Memory B cell (primary cell): ENCODE results near the gene NOP56.
"Not testable (repeated sequence)": the region's sequence is repeated elsewhere in the genome, so short reads cannot be mapped to it uniquely, and the experiment has no call there.

ENCODE experiments used
- ATAC-seq: fragments of 150-1000 bp; cut with Tn5 transposase; 2 replicates; pipeline ENCODE4 v1.10.0; 2021; ENCODE audit warnings: low read depth, mild to moderate bottlenecking, moderate library complexity
- DNase-seq, 2 donors: peaks; one replicate each; pipeline ENCODE4 v3.0.0; 2022; ENCODE audit warnings: low spot score in 2 of 2
- H3K27ac Mint-ChIP-seq: one replicate; pipeline ENCODE4 v1.8.0; 2022; ENCODE audit warnings: mild to moderate bottlenecking, moderate library complexity, mixed read lengths
- H3K27me3 Mint-ChIP-seq: one replicate; pipeline ENCODE4 v1.8.0; 2022; ENCODE audit warnings: mixed read lengths
- H3K36me3 Mint-ChIP-seq: one replicate; pipeline ENCODE4 v1.8.0; 2022; ENCODE audit warnings: mild to moderate bottlenecking, mixed read lengths
- H3K4me1 Mint-ChIP-seq: one replicate; pipeline ENCODE4 v1.8.0; 2022; ENCODE audit warnings: mixed read lengths
- H3K4me3 Mint-ChIP-seq: one replicate; pipeline ENCODE4 v1.8.0; 2022; ENCODE audit warnings: mild to moderate bottlenecking, moderate library complexity, mixed read lengths
- H3K9me3 Mint-ChIP-seq: one replicate; pipeline ENCODE4 v1.8.0; 2022; ENCODE audit warnings: mixed read lengths

The NOP56 gene

GRCh38 chr20:2684817-2685216 is 32.4 kb downstream of the NOP56 start:
- H3K36me3 Mint-ChIP-seq, H3K27ac Mint-ChIP-seq, H3K9me3 Mint-ChIP-seq, DNase-seq, H3K4me3 Mint-ChIP-seq: not testable (repeated sequence)
- Mint-ChIP-seq H3K4me1 (peaks cover 11% of the 10 kb centered on the region), H3K27me3 (peaks cover 11% of the 10 kb centered on the region)
- ATAC-seq: peak; percentile 41

GRCh38 chr20:2687514-2687913 is 35.1 kb downstream of the NOP56 start:
- H3K4me1 Mint-ChIP-seq: peaks cover 20% of the 10 kb centered on the region
- ATAC-seq (no peak), DNase-seq (no peak)
- no peaks in the 10 kb centered on the region for H3K36me3 Mint-ChIP-seq
- H3K27ac Mint-ChIP-seq: no peak overlapping the region
- no peaks in the 10 kb centered on the region for H3K9me3 Mint-ChIP-seq
- peaks cover 18% of the 10 kb centered on the region for H3K27me3 Mint-ChIP-seq
- H3K4me3 Mint-ChIP-seq: no peak overlapping the region

DNA sequence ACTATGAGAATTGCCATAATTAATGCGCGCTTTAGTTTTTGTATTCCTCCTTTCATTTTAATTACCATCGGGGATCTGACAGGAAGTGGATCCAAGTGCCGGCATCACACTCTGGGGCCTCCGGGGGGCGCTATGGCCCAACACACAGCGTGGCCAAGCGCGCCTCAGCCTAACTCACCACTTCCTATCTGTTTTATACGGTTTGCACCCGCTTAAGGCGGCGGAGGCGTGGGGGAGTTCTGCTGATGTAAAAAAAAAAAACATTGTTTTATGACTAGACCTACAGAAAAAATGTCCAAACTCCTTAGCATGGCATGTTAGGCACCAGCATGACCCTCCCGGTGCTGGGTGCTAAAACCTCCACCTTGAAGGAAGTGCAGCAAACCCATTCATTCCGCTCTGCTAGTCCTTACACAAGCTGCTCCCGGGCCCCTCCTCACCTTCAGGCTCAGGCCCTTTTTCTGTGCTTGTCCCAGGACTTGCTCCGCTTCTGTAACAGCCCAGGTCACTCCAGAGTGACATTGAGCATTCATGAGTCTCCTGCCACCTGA is 35.7 kb downstream of the NOP56 start:
- H3K27ac Mint-ChIP-seq: no peak overlapping the region
- H3K9me3 Mint-ChIP-seq: no peaks in the 10 kb centered on the region
- DNase-seq (no peak), ATAC-seq (peak; percentile 54)
- no peak overlapping the region for H3K4me3 Mint-ChIP-seq
- H3K27me3 Mint-ChIP-seq: peaks cover 18% of the 10 kb centered on the region
- H3K36me3 Mint-ChIP-seq: no peaks in the 10 kb centered on the region
- peaks cover 20% of the 10 kb centered on the region for H3K4me1 Mint-ChIP-seq

DNA sequence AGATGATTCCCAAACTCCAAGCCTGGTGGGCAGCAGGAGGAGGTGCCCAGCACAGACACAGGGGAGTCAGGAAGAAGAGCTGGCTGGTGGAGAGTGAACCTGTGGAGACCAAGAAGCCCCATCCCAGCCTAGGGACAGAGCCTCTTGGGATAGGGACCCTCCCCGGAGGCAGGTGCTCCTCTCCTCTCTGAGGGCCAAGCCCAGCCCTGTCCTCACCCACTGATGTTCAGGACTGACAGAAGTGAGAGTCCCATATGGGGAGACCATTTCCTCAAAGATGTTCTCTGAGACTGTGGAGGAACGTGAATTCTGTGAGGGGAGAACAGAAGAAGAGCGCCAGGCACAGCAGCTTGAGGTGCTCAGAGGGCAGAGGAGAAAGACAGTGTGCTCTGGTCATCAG is 37.8 kb downstream of the NOP56 start:
- H3K27ac Mint-ChIP-seq: no peak overlapping the region
- no peak for ATAC-seq
- H3K27me3 Mint-ChIP-seq: peaks cover 24% of the 10 kb centered on the region
- no peaks in the 10 kb centered on the region for H3K9me3 Mint-ChIP-seq
- H3K4me1 Mint-ChIP-seq: peaks cover 20% of the 10 kb centered on the region
- DNase-seq: no peak
- no peaks in the 10 kb centered on the region for H3K36me3 Mint-ChIP-seq
- no peak overlapping the region for H3K4me3 Mint-ChIP-seq

GRCh38 chr20:2690718-2691117 is 38.3 kb downstream of the NOP56 start:
- H3K27ac Mint-ChIP-seq: no peak overlapping the region
- H3K36me3 Mint-ChIP-seq: no peaks in the 10 kb centered on the region
- peak overlapping the region; percentile 93 for H3K4me3 Mint-ChIP-seq
- no peaks in the 10 kb centered on the region for H3K9me3 Mint-ChIP-seq
- H3K27me3 Mint-ChIP-seq: peaks cover 26% of the 10 kb centered on the region
- ATAC-seq: no peak
- no peak for DNase-seq
- H3K4me1 Mint-ChIP-seq: peaks cover 20% of the 10 kb centered on the region

DNA sequence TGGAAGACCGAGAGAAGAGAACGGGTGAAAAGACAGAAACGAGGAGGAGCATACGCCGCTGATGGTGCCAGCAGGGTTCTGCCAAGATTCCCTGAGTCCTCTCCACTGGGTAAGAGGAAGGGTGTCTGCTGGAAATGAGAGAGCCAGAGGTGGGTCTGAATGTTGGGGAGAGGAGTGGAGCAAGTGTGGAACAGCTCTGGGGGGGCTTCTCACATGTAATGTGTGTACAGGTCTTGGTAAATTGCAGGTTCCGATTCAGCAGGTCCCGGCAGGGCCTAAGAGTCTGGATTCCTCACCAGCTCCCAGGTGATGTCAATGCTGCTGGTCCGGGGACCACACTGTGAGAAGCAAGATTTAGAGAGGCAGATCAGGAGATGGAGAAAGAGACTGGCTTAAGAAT is 38.7 kb downstream of the NOP56 start:
- Mint-ChIP-seq H3K4me3 (peak overlapping the region; percentile 93), H3K27ac (peak overlapping the region; percentile 84), H3K36me3 (no peaks in the 10 kb centered on the region), H3K4me1 (peaks cover 20% of the 10 kb centered on the region), H3K27me3 (peaks cover 30% of the 10 kb centered on the region), H3K9me3 (no peaks in the 10 kb centered on the region)
- DNase-seq (no peak), ATAC-seq (no peak)

- Mint-ChIP-seq H3K27me3 (peaks cover 33% of the 10 kb centered on the region), H3K9me3 (no peaks in the 10 kb centered on the region), H3K36me3 (no peaks in the 10 kb centered on the region), H3K4me1 (peaks cover 20% of the 10 kb centered on the region), H3K27ac (peak overlapping the region; percentile 84), H3K4me3 (peak overlapping the region; percentile 93)
- ATAC-seq: no peak
- no peak for DNase-seq
Observed at GRCh38 chr20:2691663-2692035, 39.2 kb downstream of the NOP56 start.

GRCh38 chr20:2692036-2692885 is 39.8 kb downstream of the NOP56 start, which contains the start of gene EBF4:
Gene EBF4, plus strand, starts transcription at chr20:2692780. Its CDS starts 866 bp downstream, at chr20:2693646.
- Mint-ChIP-seq H3K27me3 (peaks cover 37% of the 10 kb centered on the region), H3K4me1 (peaks cover 20% of the 10 kb centered on the region), H3K27ac (peak within 1 kb of the TSS; percentile 84), H3K36me3 (no peaks in the 10 kb centered on the region), H3K4me3 (peak within 1 kb of the TSS; percentile 93), H3K9me3 (no peaks in the 10 kb centered on the region)
- DNase-seq: no peak
- ATAC-seq: peak; percentile 32

DNA sequence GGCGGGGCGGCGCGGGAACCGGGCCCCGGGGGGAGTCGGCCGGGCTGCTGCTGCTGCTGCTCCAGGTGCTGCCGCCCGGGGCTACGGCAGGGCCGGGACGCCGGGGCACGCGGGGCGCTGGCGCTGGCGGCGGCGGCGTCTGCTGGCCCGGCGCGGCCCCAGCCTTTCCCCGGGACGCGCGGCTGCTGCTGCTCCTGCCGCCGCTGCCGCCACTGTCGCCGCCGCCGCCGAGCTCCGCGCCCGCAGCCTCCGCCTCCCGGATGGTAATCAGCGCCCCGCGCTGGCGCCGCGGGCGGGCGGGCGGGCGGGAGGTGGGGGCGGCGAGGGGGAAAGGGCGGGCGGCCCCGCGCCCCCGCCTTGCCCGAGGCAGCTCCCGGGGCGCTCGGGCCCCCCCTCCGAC is 40.5 kb downstream of the NOP56 start:
- Mint-ChIP-seq H3K27ac (no peak overlapping the region), H3K4me3 (no peak overlapping the region), H3K4me1 (peaks cover 18% of the 10 kb centered on the region), H3K9me3 (no peaks in the 10 kb centered on the region), H3K36me3 (no peaks in the 10 kb centered on the region), H3K27me3 (peaks cover 37% of the 10 kb centered on the region)
- ATAC-seq (peak; percentile 20), DNase-seq (no peak)

DNA sequence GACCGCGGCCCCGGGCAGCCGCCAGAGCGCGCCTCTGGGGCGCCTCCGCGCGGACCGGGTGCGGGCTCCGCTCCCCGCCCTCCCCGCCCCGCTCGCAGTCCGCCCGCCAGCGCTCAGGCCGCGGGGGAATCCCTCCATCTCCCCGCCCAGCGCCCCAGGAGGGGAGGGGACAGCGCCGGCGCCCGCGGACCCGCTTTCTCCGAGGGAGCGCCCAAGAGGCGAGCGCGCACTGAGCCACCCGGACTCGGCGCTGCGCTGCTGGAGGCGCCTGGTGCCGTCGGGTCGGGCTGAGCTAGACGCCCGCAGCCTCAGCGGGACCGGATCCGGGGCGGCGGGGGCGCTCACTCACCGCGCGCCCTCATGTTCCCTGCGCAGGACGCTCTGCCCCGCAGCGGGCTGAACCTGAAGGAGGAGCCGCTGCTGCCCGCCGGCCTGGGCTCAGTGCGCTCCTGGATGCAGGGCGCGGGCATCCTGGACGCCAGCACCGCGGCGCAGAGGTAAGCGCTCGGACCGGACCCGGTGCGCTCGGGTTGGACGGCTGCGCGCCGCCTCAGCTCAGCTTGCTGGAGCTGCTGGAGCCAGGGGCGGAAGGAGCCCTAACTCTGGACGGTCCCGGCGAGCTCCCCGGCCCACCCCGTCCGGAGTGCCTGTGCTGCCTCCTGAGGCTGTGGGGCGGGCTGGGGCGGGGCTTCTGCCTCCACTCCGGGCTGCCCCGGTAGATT is 41.0 kb downstream of the NOP56 start:
- Mint-ChIP-seq H3K9me3 (no peaks in the 10 kb centered on the region), H3K27ac (no peak overlapping the region), H3K4me3 (no peak overlapping the region), H3K4me1 (peaks cover 13% of the 10 kb centered on the region), H3K36me3 (no peaks in the 10 kb centered on the region), H3K27me3 (peaks cover 37% of the 10 kb centered on the region)
- DNase-seq (peak in 1 of 2 donors; percentile 43), ATAC-seq (peak; percentile 62)

GRCh38 chr20:2694008-2694471 is 41.6 kb downstream of the NOP56 start:
- Mint-ChIP-seq H3K27ac (no peak overlapping the region), H3K4me1 (peaks cover 13% of the 10 kb centered on the region), H3K4me3 (peak overlapping the region; percentile 18), H3K36me3 (no peaks in the 10 kb centered on the region), H3K27me3 (peaks cover 41% of the 10 kb centered on the region), H3K9me3 (no peaks in the 10 kb centered on the region)
- DNase-seq: no peak
- ATAC-seq: no peak

GRCh38 chr20:2694519-2694918 is 42.1 kb downstream of the NOP56 start:
- peak overlapping the region; percentile 18 for H3K4me3 Mint-ChIP-seq
- H3K27me3 Mint-ChIP-seq: peaks cover 41% of the 10 kb centered on the region

DNA sequence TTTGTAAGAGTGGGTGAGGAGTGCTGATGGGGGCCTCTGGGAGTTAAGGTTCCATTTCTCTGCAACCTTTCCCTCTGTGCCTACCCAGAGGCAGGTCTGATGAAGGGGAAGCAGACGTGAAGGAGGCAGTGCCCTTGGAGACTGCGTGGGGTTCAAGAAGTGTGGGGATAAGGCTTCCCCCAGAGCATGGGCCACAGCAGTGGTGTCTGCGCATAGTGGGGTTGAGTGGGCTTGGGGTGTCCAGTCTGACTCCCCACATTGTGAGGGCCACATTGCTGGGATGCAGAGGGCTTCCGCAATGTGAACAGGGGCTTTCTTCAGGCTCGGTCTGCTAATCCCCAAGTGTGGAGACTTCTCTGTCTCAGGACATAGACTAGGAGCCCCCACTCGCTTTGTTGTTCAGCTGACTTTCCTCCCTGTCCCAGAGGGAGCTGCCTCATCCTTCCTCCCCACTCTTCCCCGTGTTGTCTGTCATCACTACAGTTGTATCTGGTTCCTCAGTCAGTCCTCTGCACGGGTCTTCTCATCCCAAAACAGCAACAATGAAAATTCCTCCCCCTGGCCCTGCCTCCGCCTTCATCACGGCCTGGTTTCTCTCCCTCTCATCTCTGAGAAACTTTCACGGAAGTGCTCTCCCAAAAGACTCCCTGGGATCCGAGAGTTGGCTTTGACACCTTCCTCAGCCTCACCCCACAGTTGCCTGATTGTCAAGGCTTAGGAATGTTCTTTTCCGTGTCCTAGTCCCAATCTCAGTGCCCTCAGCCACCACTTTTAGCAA is 43.0 kb downstream of the NOP56 start:
- no peaks in the 10 kb centered on the region for H3K9me3 Mint-ChIP-seq
- H3K4me1 Mint-ChIP-seq: peaks cover 13% of the 10 kb centered on the region
- ATAC-seq: no peak
- no peak overlapping the region for H3K27ac Mint-ChIP-seq
- H3K27me3 Mint-ChIP-seq: peaks cover 41% of the 10 kb centered on the region
- peak overlapping the region; percentile 11 for H3K4me3 Mint-ChIP-seq
- no peak for DNase-seq
- H3K36me3 Mint-ChIP-seq: no peaks in the 10 kb centered on the region

More at GRCh38 chr20:2694519-2694918, 42.1 kb downstream of the NOP56 start:
- H3K27ac Mint-ChIP-seq: no peak overlapping the region
- no peaks in the 10 kb centered on the region for H3K36me3 Mint-ChIP-seq
- no peak for DNase-seq
- ATAC-seq: no peak
- H3K9me3 Mint-ChIP-seq: no peaks in the 10 kb centered on the region
- H3K4me1 Mint-ChIP-seq: peaks cover 13% of the 10 kb centered on the region
